Ishikawa (cell line): ENCODE measurements around the gene TUBB6.

Experiments
- EGR1 ChIP-seq: IDR thresholded peaks from 2 replicates; pipeline ENCODE4 v1.6.1; 2012
- FOXM1 ChIP-seq: IDR thresholded peaks from 2 replicates; pipeline ENCODE4 v1.6.1; 2012; ENCODE audit warnings: low read depth, borderline replicate concordance
- NFIC ChIP-seq: IDR thresholded peaks from 2 replicates; pipeline ENCODE4 v1.6.1; 2012
- RAD21 ChIP-seq: IDR thresholded peaks from 2 replicates; pipeline ENCODE4 v1.6.1; 2012; ENCODE audit warnings: low read depth

- TF ChIP-seq FOXM1 (no peak), NFIC (no peak), RAD21 (no peak), EGR1 (no peak)
Measured at GRCh38 chr18:12264864-12265263, 43.2 kb upstream of the TUBB6 start.
